OCI-LY3 (cell line): Measurements from ENCODE around the gene LTBP1.

ENCODE experiments used
- CTCF ChIP-seq: fragments of 200-600, 300-600 bp; sonication (generic); IDR thresholded peaks from 2 replicates; pipeline ENCODE4 v1.5.1; 2014; ENCODE audit warnings: antibody characterized with exemption, low read length, low read depth
- EZH2phosphoT487 ChIP-seq: fragments of 200-600 bp; shearing (Covaris generic); IDR thresholded peaks from 2 replicates; pipeline ENCODE4 v1.6.1; 2018; ENCODE audit warnings: antibody characterized with exemption, mixed run types, low read depth

GRCh38 chr2:33321876-33322483 is 375.2 kb downstream of the LTBP1 start:
- TF ChIP-seq CTCF (no peak), EZH2phosphoT487 (no peak)
